ENCODE data around the gene SIL1.
"Not testable (repeated sequence)": the region's sequence is repeated elsewhere in the genome, so short reads cannot be mapped to it uniquely, and the experiment has no call there.

SIL1 gene

DNA sequence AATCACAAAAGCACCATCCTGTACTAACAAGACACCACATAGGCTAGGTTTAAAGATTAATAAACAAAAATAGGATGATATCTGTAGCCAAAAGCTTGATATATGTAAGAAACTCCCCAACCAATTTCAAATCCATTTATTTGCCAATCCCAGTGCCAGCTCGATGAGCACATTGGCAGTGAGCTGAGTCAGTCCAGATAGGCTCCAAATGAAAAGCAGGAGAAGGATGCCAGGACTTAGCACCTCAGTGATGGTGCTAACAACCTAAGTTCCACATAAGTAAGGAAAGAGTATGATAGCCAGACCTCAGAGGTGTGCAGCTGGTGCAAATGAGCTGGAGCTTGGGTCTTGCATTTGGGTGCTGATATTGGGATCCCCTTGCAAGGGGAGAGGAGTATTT lies 158.1 kb downstream of the SIL1 start:
- Histone ChIP-seq H3K9ac (ENCODE audit: low read length) (no peak overlapping the region), H3K4me1 (ENCODE audit: insufficient read depth, low read length, severe bottlenecking) (no peaks in the 10 kb centered on the region), H3K27me3 (ENCODE audit: insufficient read depth, low read length) (no peaks in the 10 kb centered on the region)

DNA sequence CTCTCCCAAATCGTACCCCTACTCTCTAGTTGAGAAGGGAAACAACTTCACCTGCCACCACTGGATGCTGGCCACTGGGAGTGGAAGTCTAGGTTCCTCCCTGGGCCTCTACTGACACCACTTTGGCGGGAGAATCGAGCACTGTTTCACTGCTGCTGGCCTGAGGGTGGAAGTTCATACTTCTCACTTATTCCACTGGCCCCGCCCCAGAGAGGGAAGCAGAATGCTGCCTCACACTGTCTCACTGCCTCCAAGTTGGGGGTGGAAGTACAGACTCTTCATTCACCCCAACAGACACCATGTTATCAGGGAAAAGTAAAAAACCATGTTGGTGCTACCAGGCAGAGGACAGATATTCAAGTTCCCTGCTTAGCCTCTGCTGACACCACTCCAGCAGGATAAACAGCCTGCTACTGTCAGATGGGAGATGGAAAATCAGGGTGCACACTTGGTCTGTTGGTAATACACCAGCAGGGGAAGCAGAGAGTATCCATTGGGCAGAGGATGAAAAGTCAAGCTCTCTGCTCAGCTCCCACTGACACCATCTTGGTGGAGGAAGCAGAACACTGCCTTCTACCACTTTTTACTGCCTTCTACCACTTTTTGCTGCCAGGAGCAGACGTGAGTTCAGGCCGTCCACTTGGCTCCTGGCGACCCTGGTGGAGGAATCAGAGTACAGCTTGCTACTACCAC lies 159.4 kb downstream of the SIL1 start:
- Histone ChIP-seq H3K4me2 (ENCODE audit: low read length) (no peak overlapping the region), H3K9ac (ENCODE audit: low read length) (no peak overlapping the region), H3K4me3 (ENCODE audit: low read depth, low read length, poor library complexity, severe bottlenecking) (no peak overlapping the region), H4K20me1 (ENCODE audit: insufficient read depth, low read length) (no peaks in the 10 kb centered on the region), H3K4me1 (ENCODE audit: insufficient read depth, low read length, severe bottlenecking) (no peaks in the 10 kb centered on the region), H3K9me2 (ENCODE audit: low read depth, low read length) (no peaks in the 10 kb centered on the region), H3K27ac (ENCODE audit: low read depth, low read length, poor library complexity, severe bottlenecking) (no peak overlapping the region), H3K79me2 (ENCODE audit: insufficient read depth, low read length) (no peaks in the 10 kb centered on the region), H3K9me3 (ENCODE audit: low read length) (0 out of 2 replicates have a peak, but pooled peaks cover 2% of the 10 kb centered on the region), H3F3A (ENCODE audit: insufficient read depth, low read length) (no peaks in the 10 kb centered on the region), H2AFZ (ENCODE audit: low read length) (no peak overlapping the region), H3K27me3 (ENCODE audit: insufficient read depth, low read length) (no peaks in the 10 kb centered on the region), H3K36me3 (ENCODE audit: insufficient read depth, low read length) (no peaks in the 10 kb centered on the region)
- no peak for TF ChIP-seq EZH2 (IDR thresholded peaks at IDR 0.05; ENCODE audit: borderline replicate concordance, low read length)
- TF ChIP-seq, protein P1, sequence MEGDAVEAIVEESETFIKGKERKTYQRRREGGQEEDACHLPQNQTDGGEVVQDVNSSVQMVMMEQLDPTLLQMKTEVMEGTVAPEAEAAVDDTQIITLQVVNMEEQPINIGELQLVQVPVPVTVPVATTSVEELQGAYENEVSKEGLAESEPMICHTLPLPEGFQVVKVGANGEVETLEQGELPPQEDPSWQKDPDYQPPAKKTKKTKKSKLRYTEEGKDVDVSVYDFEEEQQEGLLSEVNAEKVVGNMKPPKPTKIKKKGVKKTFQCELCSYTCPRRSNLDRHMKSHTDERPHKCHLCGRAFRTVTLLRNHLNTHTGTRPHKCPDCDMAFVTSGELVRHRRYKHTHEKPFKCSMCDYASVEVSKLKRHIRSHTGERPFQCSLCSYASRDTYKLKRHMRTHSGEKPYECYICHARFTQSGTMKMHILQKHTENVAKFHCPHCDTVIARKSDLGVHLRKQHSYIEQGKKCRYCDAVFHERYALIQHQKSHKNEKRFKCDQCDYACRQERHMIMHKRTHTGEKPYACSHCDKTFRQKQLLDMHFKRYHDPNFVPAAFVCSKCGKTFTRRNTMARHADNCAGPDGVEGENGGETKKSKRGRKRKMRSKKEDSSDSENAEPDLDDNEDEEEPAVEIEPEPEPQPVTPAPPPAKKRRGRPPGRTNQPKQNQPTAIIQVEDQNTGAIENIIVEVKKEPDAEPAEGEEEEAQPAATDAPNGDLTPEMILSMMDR (IDR thresholded peaks at IDR 0.05; ENCODE audit: low read length) = no peak

More for the DNA sequence above, 158.1 kb downstream of the SIL1 start:
- Histone ChIP-seq H4K20me1 (ENCODE audit: insufficient read depth, low read length) (no peaks in the 10 kb centered on the region), H3K27ac (ENCODE audit: low read depth, low read length, poor library complexity, severe bottlenecking) (no peak overlapping the region), H3K36me3 (ENCODE audit: insufficient read depth, low read length) (no peaks in the 10 kb centered on the region), H3K9me3 (ENCODE audit: low read length) (0 out of 2 replicates have a peak, but pooled peaks cover 2% of the 10 kb centered on the region), H3K79me2 (ENCODE audit: insufficient read depth, low read length) (no peaks in the 10 kb centered on the region), H3K4me3 (ENCODE audit: low read depth, low read length, poor library complexity, severe bottlenecking) (no peak overlapping the region), H2AFZ (ENCODE audit: low read length) (no peak overlapping the region), H3K4me2 (ENCODE audit: low read length) (no peak overlapping the region), H3F3A (ENCODE audit: insufficient read depth, low read length) (no peaks in the 10 kb centered on the region), H3K9me2 (ENCODE audit: low read depth, low read length) (no peaks in the 10 kb centered on the region)
- TF ChIP-seq, protein P1 (IDR thresholded peaks at IDR 0.05; ENCODE audit: low read length) = no peak
- TF ChIP-seq EZH2 (IDR thresholded peaks at IDR 0.05; ENCODE audit: borderline replicate concordance, low read length) = no peak

DNA sequence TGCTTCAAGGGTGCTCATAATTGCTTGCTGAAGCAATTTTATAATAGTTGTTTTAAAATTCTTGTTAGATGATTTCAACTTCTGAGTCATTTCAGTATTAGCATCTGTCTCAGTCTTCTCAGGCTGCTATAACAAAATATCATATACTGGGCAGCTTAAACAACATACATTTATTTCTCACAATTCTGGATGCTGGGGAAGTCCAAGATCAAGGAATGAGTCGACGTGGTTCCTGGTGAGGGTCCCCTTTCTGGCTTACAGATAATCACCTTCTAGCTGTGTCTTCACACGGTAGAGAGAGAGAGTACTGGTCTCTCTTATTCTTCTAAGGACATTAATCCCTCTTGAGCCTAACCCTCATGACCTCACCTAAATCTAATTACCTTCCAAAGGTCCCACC lies 160.4 kb downstream of the SIL1 start:
- H3K9me2 ChIP-seq (ENCODE audit: low read depth, low read length) = no peaks in the 10 kb centered on the region
- 0 out of 2 replicates have a peak, but pooled peaks cover 2% of the 10 kb centered on the region for H3K9me3 ChIP-seq (ENCODE audit: low read length)
- TF ChIP-seq, protein P1 (IDR thresholded peaks at IDR 0.05; ENCODE audit: low read length) = no peak
- no peak for TF ChIP-seq EZH2 (IDR thresholded peaks at IDR 0.05; ENCODE audit: borderline replicate concordance, low read length)
- no peak overlapping the region for H3K27ac ChIP-seq (ENCODE audit: low read depth, low read length, poor library complexity, severe bottlenecking)
- no peak overlapping the region for H3K4me2 ChIP-seq (ENCODE audit: low read length)
- no peaks in the 10 kb centered on the region for H4K20me1 ChIP-seq (ENCODE audit: insufficient read depth, low read length)
- no peaks in the 10 kb centered on the region for H3K36me3 ChIP-seq (ENCODE audit: insufficient read depth, low read length)
- no peak overlapping the region for H3K4me3 ChIP-seq (ENCODE audit: low read depth, low read length, poor library complexity, severe bottlenecking)
- no peaks in the 10 kb centered on the region for H3K79me2 ChIP-seq (ENCODE audit: insufficient read depth, low read length)
- H3K9ac ChIP-seq (ENCODE audit: low read length) = no peak overlapping the region
- no peak overlapping the region for H2AFZ ChIP-seq (ENCODE audit: low read length)
- no peaks in the 10 kb centered on the region for H3K27me3 ChIP-seq (ENCODE audit: insufficient read depth, low read length)
- no peaks in the 10 kb centered on the region for H3F3A ChIP-seq (ENCODE audit: insufficient read depth, low read length)
- no peaks in the 10 kb centered on the region for H3K4me1 ChIP-seq (ENCODE audit: insufficient read depth, low read length, severe bottlenecking)

DNA sequence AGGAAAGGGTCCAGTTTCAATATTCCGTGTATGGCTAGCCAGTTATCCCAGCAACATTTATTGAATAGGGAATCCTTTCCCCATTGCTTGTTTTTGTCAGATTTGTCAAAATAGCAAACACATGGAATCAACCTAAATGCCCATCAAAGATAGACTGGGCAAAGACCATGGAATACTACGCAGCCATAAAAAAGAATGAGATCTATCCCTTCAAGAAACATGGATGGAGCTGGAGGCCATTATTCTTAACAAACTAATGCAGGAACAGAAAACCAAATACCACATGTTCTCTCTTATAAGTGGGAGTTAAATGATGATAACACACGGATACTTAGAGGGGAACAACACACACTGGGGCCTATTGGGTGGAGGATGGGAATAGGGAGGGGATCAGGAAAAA lies 161.8 kb downstream of the SIL1 start:
- not testable (repeated sequence) for H3K79me2 ChIP-seq (ENCODE audit: insufficient read depth, low read length); H4K20me1 ChIP-seq (ENCODE audit: insufficient read depth, low read length); H3K9ac ChIP-seq (ENCODE audit: low read length); H3K4me1 ChIP-seq (ENCODE audit: insufficient read depth, low read length, severe bottlenecking); H3K27me3 ChIP-seq (ENCODE audit: insufficient read depth, low read length); H3K36me3 ChIP-seq (ENCODE audit: insufficient read depth, low read length); H3K4me2 ChIP-seq (ENCODE audit: low read length); H3F3A ChIP-seq (ENCODE audit: insufficient read depth, low read length); H3K27ac ChIP-seq (ENCODE audit: low read depth, low read length, poor library complexity, severe bottlenecking); H2AFZ ChIP-seq (ENCODE audit: low read length); H3K4me3 ChIP-seq (ENCODE audit: low read depth, low read length, poor library complexity, severe bottlenecking); H3K9me2 ChIP-seq (ENCODE audit: low read depth, low read length); H3K9me3 ChIP-seq (ENCODE audit: low read length)

Measured in OCI-LY1 (cell line).